M059J (cell line): ENCODE results near the gene DPP6. TPM values are rescaled to one million over a fixed set of nuclear protein-coding genes. Genes with fewer than 3 reads are reported as not detected.

Experiments
- DNase-seq: peaks from one replicate; pipeline ENCODE4 v3.0.0-alpha.2; 2012; ENCODE audit warnings: low read depth
- total RNA-seq: library from RNA; depleted of rRNA; stranded (reverse); fragments of >200 nt; shearing (Covaris generic); gene quantifications from 2 replicates; pipeline ENCODE4 v1.2.3, GENCODE V29; 2014

The DPP6 gene
- total RNA-seq, 1 experiment from 2014 or later = not detected

DNA sequence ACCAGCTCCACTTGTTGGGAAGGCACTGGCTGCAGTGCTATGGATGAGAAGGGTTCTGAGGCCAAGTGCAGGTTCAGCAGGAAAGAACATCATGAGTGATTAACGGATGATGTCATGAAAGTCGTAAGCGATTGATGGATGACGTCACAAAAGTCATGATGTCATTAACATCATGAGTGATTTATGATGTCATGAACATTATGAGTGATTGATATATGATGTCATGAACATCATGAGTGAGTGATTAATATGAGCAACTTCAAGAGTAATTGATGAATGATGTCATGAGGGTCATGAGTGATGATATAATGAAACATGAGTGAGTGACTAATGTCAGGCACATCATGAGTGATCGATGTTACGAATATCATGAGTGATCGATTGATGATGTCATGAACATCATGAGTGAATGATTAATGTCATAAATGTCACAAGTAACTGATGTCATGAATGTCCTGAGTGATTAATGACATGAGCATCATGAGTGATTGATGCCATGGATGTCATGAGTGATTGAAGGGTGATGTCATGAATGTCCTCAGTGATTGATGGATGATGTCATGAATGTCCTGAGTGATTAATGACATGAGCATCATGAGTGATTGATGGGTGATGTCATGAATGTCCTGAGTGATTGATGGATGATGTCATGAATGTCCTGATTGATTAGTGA is 765.2 kb downstream of the DPP6 start:
- DNase-seq = no peak

- DNase-seq = no peak
These were observed 774.8 kb downstream of the DPP6 start for GRCh38 chr7:154827007-154827406.

DNA sequence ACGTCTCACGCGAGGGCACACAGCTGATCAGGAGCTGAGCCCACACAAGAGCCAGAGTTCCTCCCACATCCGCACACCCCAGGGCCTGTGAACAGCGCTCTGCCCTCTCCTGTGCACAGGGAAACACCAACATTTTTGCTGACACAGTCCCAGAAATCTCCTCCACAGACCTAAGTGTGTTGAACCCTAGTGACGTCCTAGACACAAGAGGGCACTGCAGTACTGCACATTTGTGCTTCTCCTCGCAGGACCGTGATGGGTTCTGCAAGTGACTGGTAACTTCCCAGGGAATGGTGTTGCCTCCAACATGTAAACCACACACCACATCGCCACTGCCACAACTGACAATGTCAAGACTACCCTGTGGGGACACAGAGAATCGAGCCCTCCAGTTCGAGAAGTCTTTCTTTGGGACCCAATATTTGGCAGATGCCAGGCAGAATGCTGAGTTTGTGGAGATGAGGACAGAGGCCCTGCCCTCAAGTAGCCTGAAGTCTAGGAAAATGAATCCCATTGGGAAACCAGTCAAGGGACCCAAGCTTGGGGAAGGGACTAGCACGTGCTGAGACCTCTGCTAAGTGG is 780.5 kb downstream of the DPP6 start:
- peak; percentile 37 for DNase-seq

DNA sequence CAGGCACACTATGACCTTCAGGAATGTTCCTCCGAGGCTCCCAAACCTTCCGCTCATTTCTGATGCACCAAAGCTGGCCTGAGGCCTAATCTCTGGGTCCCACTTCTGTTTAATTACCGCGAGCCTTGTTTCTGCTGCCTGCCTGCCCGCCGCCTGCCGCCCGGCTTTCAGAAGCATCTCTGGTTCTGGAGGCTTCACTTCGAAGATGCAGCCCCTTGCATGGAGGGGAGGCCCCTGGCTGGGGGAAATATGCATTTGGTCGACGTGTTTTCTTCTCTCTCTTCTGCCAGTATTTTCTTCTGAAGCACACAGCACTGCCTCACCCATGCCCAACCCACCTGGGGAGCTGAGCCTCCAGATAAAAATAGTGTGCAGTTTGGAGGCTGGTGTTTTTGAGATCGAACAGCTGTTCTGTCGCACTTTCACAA is 783.8 kb downstream of the DPP6 start:
- no peak for DNase-seq

- no peak for DNase-seq
These were observed 784.9 kb downstream of the DPP6 start for GRCh38 chr7:154837087-154837486.

- DNase-seq = no peak
These were observed 785.4 kb downstream of the DPP6 start for GRCh38 chr7:154837622-154838021.

- DNase-seq = no peak
These were observed 787.9 kb downstream of the DPP6 start for GRCh38 chr7:154840086-154840485.

DNA sequence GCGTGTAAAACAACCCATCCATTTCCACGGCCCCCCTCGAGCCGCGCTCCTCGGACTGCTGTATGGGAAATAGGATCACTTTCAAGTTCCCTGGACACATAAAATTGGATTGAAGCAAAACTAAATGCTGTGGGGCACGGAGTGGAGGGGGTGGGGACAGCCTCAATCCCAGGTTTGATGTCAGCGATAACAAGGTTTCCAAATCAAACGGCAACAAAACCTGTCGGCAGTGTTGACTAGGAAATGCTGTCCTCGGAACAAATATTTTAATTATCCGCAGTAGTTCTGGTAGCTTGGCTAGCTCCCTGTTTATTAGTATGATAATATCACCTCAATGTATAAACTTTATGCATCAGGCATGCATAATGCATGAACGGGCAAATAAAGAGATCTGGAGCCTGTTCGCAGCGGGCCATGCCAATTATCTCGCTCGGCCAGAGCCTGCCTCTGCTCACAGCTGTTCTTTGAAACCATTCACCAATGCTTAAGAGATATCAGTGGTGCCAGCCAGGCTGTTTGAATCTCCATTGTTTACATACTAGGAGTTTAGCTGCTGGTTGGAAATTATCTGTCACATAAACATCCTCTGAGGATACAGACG is 789.6 kb downstream of the DPP6 start:
- peak; percentile 53 for DNase-seq

- peak; percentile 72 for DNase-seq
These were observed 790.4 kb downstream of the DPP6 start for GRCh38 chr7:154842591-154842990.

DNA sequence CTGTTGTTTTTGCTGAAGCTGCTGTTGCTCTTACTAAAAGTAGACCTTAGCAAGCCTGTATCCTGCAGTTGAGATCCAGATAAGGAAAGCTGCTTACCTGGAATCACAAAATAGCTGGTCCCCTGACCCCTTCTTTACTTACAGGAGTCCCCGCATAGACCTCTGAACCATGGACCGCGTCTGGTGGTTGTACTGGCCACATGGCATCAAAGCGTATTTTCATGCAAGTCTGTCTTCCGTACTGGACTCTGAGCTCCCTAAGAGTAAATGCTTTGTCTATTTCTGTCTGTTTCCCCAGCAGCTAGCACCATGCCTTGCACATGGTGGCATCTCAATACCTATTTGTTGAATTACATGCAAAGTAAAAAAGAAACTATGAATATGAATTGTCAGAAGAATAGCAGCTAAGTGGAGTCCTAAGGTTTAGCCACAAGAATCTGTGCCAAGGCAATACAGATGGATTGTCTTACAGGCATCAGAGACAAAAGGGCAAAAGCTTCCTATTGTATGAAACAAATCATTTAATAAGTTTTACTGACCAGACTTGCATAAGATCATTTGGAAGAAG is 791.6 kb downstream of the DPP6 start:
- no peak for DNase-seq

DNA sequence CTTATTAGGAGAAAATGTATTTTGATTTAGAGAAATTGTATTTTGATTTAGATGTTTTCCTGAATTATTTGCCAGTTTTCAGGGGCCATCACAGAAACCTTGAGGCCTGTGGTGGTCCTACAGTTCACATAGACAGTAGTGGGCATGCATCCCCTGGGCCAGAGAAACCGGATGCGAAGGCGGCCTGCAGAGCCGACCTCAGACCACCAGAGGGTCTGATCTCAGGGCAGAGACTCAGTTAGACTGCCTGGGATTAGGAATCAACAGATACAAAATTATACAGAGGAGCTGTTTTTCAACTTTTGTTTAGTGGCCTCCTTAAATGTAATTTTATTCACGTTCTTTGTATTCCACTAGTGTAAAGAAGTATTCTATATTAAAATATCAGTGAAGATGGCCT is 792.3 kb downstream of the DPP6 start:
- DNase-seq = no peak

- DNase-seq = no peak
These were observed 792.8 kb downstream of the DPP6 start for GRCh38 chr7:154844955-154845354.

DNA sequence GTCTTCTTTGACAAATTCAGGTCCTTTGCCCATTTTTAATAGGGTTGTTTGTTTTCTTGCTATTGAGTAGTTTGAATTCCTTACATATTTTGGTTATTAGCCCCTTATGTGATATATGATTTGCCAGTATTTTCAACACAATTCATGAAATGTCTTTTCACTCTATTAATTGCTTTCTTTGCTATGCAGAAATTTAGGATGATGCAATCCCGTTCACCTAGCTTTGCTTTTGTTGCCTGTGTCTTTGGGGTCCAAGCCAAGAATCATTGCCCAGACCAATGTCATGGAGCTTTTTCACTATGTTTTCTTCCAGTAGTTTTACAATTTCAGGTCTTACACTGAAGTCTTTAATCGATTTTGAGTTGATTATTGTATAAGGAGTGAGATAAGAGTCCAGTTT is 796.3 kb downstream of the DPP6 start:
- no peak for DNase-seq

- DNase-seq = no peak
These were observed 800.0 kb downstream of the DPP6 start for GRCh38 chr7:154852205-154852604.

GRCh38 chr7:154853063-154853726 is 801.0 kb downstream of the DPP6 start:
- DNase-seq = no peak

DNA sequence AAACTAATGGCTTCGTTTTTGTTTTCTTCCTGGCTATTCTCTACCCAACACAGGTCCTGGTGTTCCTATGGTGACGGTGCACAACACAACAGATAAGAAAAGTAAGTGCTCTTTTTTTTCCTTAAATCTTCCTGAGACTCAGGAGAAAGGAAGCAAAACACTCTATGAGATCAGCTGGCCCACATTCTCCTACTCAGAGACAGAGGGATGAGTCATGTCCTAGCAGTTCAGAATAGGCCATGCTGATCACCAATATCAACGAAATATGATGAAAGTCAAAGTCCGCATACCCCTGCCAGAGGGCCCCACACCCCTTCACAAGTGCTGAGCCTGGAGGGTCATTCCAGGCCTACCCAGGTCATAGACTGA is 801.5 kb downstream of the DPP6 start:
- DNase-seq = peak; percentile 26

DNA sequence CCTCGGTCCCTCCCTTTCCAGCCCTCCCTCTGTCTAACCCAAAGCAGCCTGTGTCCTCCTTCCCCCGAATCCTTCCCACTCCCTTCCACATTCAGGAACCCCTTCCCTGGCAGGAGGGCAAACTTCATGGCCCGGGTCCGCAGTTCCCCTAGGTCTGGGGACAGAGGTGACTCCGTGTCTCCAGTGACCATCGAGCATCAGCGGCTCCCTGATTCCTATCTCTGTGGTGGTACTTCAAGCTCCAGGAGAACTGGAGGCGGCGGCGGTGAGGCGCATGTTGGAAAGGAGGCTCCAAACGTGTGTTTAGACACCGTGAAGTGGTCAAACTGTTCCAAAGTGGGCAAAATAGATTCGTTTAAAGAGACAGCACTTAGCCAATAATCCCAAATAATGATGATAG is 802.6 kb downstream of the DPP6 start:
- DNase-seq = no peak

DNA sequence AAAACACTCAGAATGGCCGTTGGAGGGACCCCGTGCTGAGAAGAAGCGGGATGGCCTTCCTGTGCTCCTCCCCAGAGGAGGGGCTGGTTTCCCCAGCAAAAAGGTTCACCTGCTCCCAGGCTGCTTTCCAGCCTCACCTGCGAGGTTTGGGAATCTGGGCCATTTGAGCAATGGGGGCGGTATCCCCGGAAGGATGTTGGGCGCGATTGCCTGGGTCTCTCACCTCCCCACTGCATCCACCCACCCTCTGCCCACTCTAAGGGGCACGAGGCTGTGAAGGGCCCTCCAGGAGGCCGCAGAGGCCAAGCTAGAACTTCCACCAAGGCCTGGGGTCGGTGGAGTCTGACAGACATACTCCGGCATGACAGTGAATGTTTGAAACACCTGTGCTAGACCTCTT is 803.2 kb downstream of the DPP6 start:
- DNase-seq = no peak

GRCh38 chr7:154856733-154857132 is 804.5 kb downstream of the DPP6 start:
- no peak for DNase-seq

DNA sequence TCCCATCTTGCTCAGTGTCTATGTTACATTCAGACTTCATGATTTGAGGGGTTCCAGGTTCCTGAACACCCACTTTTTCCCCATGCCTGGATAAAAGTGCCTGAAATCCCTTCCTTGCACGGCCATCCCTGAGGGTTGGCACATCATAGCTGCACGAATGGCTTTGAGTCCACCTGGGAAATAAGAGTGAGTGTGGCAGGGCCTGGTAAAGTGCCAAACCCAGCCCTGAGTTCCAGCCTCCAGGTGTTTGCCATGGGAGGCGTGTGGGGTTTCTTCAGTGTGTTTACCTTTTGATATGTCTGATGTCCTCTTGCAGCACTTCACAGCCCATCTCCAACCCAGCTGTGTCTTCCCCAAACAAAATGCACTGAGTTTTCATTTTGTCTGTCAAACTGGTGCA is 805.0 kb downstream of the DPP6 start:
- DNase-seq = no peak

DNA sequence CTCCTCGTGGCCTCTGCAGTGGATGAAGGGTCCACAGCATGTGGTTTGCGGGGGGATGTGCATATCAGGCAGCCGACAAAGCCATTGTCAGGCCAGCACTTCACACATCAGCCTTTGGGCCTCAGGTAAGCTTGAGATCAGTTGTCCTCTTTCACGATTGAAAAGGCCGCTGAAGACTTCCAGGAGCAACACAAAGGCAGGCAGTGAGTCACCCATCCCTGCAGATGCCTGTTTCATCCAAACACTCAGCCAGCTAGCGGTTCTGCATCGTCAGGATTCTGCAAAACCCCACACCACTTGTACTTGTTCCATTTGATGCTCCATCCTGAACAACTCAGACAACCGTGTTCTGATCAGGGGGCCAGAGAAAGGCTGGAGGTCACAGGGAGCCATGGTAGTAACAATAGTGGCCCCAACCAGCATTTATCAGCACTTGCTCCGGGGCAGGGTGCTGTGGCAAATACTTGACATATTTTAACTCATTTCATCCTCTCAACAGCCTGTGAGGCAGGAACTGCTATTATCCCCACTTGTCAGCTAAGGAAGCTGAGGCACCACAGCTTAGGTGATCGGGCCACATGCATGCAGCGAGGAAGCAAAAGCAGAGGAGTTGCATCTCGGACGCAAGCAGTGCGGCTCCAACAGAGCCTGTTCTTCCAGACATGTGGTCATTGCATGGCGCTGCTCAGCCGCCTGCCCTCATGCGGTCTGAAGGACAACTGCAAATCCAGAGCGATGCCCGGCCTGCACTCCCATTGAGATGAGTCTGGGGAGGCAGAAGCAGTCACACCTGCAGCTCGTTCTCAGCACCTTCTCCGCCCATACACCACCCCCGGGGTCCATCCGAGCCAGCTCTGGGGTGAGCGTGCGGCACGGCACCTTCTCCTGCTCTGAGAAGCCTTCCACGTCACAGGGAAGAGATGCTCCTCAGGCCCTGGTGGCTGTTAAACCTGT is 805.8 kb downstream of the DPP6 start:
- peak; percentile 8 for DNase-seq
